GM13976 (cell line): Measurements from ENCODE around the gene DUS1L.

ENCODE experiments used
- DNase-seq: peaks from one replicate; pipeline ENCODE4 v3.0.0; 2012; ENCODE audit warnings: low spot score
- CTCF ChIP-seq: IDR thresholded peaks from 2 replicates; pipeline ENCODE4 v1.5.1; 2012; ENCODE audit warnings: borderline replicate concordance, mild to moderate bottlenecking; ENCODE audit not compliant: insufficient read depth; ENCODE audit errors: extremely low read depth, missing control alignments, control extremely low read depth
- in situ Hi-C: fragments of 300-500 bp; cut with MboI; formaldehyde crosslinking; loops from one replicate; pipeline ENCODE4 v1.12.0; 2022; ENCODE audit warnings: low sequenced_read_pairs, mixed read lengths, inconsistent platforms; ENCODE audit not compliant: unreplicated experiment

DUS1L gene

DNA sequence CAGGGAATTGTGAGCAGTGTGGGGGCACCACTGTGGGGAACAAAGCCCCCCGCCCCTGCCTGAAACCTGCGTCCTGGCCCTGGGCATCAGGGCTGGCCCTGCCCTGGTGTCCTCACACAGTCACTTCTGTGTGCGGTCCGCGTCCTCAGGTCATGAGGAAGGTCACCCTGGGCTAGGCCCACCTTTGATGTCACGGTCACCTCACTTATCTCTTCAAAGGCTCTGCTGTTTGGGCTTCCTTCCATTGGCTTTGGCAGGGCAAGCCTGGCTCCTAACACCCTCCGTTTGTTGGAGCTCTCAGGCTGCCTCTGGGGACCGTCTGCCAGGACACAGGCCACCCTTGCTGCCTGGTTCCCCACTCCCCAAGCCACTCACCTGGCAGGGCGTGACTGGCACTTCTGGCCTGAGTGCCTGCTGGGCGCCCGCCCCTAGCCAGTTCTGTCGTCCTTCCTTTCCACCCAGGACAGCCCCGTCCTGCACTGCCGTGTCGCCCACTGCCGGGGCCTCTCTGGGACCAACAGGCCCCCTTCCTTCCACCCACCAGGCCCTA lies 51.8 kb downstream of the DUS1L start:
- TF ChIP-seq CTCF: no peak
- in situ Hi-C loops: no loop called here
- DNase-seq: no peak

GRCh38 chr17:82013341-82013740 lies 52.3 kb downstream of the DUS1L start:
- no peak for DNase-seq
- in situ Hi-C loops: no loop called here
- TF ChIP-seq CTCF: no peak

GRCh38 chr17:82012640-82013295 lies 52.8 kb downstream of the DUS1L start:
- TF ChIP-seq CTCF: no peak
- DNase-seq: no peak
- in situ Hi-C loops: no loop called here

DNA sequence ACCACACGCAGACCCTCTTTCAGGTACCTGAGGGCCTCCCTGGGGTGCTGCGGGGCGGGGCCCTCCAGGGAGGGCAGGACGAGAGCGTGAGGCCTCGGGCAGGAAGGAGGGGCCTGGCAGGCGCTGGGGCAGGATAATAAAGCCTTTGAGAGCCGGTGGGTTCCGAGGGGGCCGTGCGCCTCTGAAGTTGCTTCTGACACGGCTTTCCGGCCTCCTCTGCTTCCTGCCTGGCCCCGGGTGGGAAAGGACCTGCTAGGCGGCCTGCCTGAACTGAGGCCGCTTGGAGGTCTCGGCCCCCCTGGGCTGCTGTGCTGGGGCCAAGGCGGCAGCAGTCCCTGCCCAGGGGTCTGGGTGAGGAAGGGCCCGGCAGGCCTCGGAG lies 53.4 kb downstream of the DUS1L start:
- DNase-seq: no peak
- in situ Hi-C loops: no loop called here
- TF ChIP-seq CTCF: no peak

- TF ChIP-seq CTCF: no peak
- in situ Hi-C loops: no loop called here
- DNase-seq: no peak
Observed at GRCh38 chr17:82011617-82012187, 53.9 kb downstream of the DUS1L start.

GRCh38 chr17:82010575-82011525 lies 54.8 kb downstream of the DUS1L start:
- no peak for TF ChIP-seq CTCF
- in situ Hi-C loops: no loop called here
- no peak for DNase-seq
